Fibroblast of lung (primary cell): ENCODE measurements around the gene MS4A13. TPM values are rescaled to one million over a fixed set of nuclear protein-coding genes. Genes with fewer than 3 reads are reported as not detected.

Experiments used
- DNase-seq, 2 donors: peaks; one replicate each; pipeline versions ENCODE4 v3.0.0 to v3.0.0-alpha.2; 2010; ENCODE audit warnings: low read depth in 2 of 2
- H2AFZ ChIP-seq: 2 replicates; pipeline ENCODE4 v1.5.1; 2012; ENCODE audit warnings: low read length, control low read depth, inconsistent platforms
- H3K27ac ChIP-seq: 2 replicates; pipeline ENCODE4 v1.5.1; 2011; ENCODE audit warnings: low read length, control low read depth; ENCODE audit not compliant: insufficient read depth
- H3K27me3 ChIP-seq: 2 replicates; pipeline ENCODE4 v1.5.1; 2011; ENCODE audit warnings: mild to moderate bottlenecking, low read length; ENCODE audit not compliant: control insufficient read depth, insufficient read depth
- H3K36me3 ChIP-seq: 2 replicates; pipeline ENCODE4 v1.5.1; 2011; ENCODE audit warnings: low read length; ENCODE audit not compliant: control insufficient read depth, insufficient read depth
- H3K4me1 ChIP-seq: 2 replicates; pipeline ENCODE4 v1.5.1; 2011; ENCODE audit warnings: low read length; ENCODE audit not compliant: control insufficient read depth, insufficient read depth; ENCODE audit errors: extremely low read depth
- H3K4me2 ChIP-seq: 2 replicates; pipeline ENCODE4 v1.5.1; 2011; ENCODE audit warnings: low read length, control low read depth; ENCODE audit not compliant: insufficient read depth; ENCODE audit errors: extremely low read depth
- H3K4me3 ChIP-seq, 4 experiments: fragments of 200-600 bp in 1 of 4; sonication (generic) in 1 of 4; replicated peaks in 1 of 4; 2 replicates each; pipeline ENCODE4 v1.5.1; 2011 to 2016; ENCODE audit warnings: low read length in 4 of 4, low read depth in 3 of 4, mild to moderate bottlenecking in 3 of 4, control low read depth in 2 of 4, inconsistent platforms in 1 of 4, mixed read lengths in 1 of 4; ENCODE audit not compliant: insufficient read depth in 1 of 4; ENCODE audit errors: control extremely low read depth in 1 of 4
- H3K79me2 ChIP-seq: 2 replicates; pipeline ENCODE4 v1.5.1; 2012; ENCODE audit warnings: mild to moderate bottlenecking, low read length, inconsistent platforms; ENCODE audit not compliant: control insufficient read depth, insufficient read depth
- H3K9ac ChIP-seq: 2 replicates; pipeline ENCODE4 v1.5.1; 2011; ENCODE audit warnings: mild to moderate bottlenecking, low read length, control low read depth; ENCODE audit not compliant: insufficient read depth
- H3K9me3 ChIP-seq: 2 replicates; pipeline ENCODE4 v1.5.1; 2012; ENCODE audit warnings: low read depth, low read length; ENCODE audit not compliant: control insufficient read depth, insufficient read depth
- H4K20me1 ChIP-seq: 2 replicates; pipeline ENCODE4 v1.5.1; 2011; ENCODE audit warnings: low read length; ENCODE audit not compliant: control insufficient read depth, insufficient read depth; ENCODE audit errors: extremely low read depth
- CTCF ChIP-seq, 2 donors: IDR thresholded peaks in 1 of 2; conservative IDR thresholded peaks in 1 of 2; 1 replicate in 1 of 2; 2 replicates in 1 of 2; pipeline ENCODE4 v1.5.1; 2011 to 2012; ENCODE audit warnings: low read length in 2 of 2, control low read depth in 1 of 2, inconsistent platforms in 1 of 2, low read depth in 1 of 2, mild to moderate bottlenecking in 1 of 2
- EZH2 ChIP-seq: IDR thresholded peaks from 2 replicates; pipeline ENCODE4 v1.5.1; 2012; ENCODE audit warnings: low read length, control low read depth, mild to moderate bottlenecking; ENCODE audit errors: missing control alignments
- polyA plus RNA-seq, 2 donors: library from polyadenylated mRNA; depleted of rRNA in 1 of 2; stranded (reverse) in 1 of 2; unstranded in 1 of 2; fragments of >200 nt; gene quantifications; 2 replicates each; pipeline ENCODE4 v1.2.1, GENCODE V29; 2011 to 2012; ENCODE audit warnings: missing spikeins in 1 of 2
- total RNA-seq: library from RNA; depleted of rRNA; stranded (reverse); fragments of >200 nt; gene quantifications from 2 replicates; pipeline ENCODE4 v1.2.1, GENCODE V29; 2014

The MS4A13 gene
- total and polyA plus RNA-seq, 2 donors (not counting 1 experiment from before 2014, with no cell fraction given): not detected

GRCh38 chr11:60566776-60567175, 51.6 kb downstream of the MS4A13 start:
- DNase-seq: no peak
- Histone ChIP-seq H3K27ac (no peak overlapping the region), H3K4me2 (no peak overlapping the region), H3K4me3 (no peak overlapping the region), H3K79me2 (no peaks in the 10 kb centered on the region), H3K9me3 (no peaks in the 10 kb centered on the region), H2AFZ (no peak overlapping the region), H3K4me1 (no peaks in the 10 kb centered on the region), H3K9ac (no peak overlapping the region), H4K20me1 (no peaks in the 10 kb centered on the region), H3K27me3 (no peaks in the 10 kb centered on the region), H3K36me3 (no peaks in the 10 kb centered on the region)
- TF ChIP-seq CTCF (conservative IDR thresholded peaks at IDR 0.05 in 1 of 2, IDR thresholded peaks at IDR 0.05 in 1 of 2; ENCODE audit: low read depth in 1 of 2, low read length in 2 of 2): no peak
- no peak for TF ChIP-seq EZH2

- H3K27me3 ChIP-seq: no peaks in the 10 kb centered on the region
- H3K9me3 ChIP-seq: no peaks in the 10 kb centered on the region
- no peaks in the 10 kb centered on the region for H3K36me3 ChIP-seq
- H4K20me1 ChIP-seq: no peaks in the 10 kb centered on the region
- H3K79me2 ChIP-seq: no peaks in the 10 kb centered on the region
- H3K4me3 ChIP-seq: no peak overlapping the region
- no peak for DNase-seq
- TF ChIP-seq EZH2 (no peak), CTCF (conservative IDR thresholded peaks at IDR 0.05 in 1 of 2, IDR thresholded peaks at IDR 0.05 in 1 of 2; ENCODE audit: low read depth in 1 of 2, low read length in 2 of 2) (no peak)
- no peak overlapping the region for H3K27ac ChIP-seq
- H2AFZ ChIP-seq: no peak overlapping the region
- H3K9ac ChIP-seq: no peak overlapping the region
- no peaks in the 10 kb centered on the region for H3K4me1 ChIP-seq
- no peak overlapping the region for H3K4me2 ChIP-seq
These were observed 55.8 kb downstream of the MS4A13 start for GRCh38 chr11:60570970-60571369.

DNA sequence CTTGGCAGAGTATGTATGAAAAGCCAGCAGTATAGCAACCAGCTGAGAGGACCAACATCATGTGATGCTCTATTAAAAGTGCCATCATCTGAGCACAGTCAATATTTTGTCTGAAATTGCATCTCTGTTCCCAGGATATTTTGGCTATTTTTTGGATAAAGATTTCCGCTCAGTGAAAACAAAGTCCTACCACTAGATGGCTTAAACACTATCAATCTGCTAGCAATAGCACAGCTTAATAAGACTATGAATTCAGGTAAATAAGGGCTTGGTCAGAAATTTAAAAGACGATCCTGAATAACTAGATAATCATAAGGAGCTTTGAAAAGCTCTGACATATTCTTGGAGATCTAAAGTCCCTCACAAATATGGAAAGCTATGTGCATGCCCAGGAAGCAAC, 74.4 kb downstream of the MS4A13 start:
- no peaks in the 10 kb centered on the region for H3K4me1 ChIP-seq
- H2AFZ ChIP-seq: no peak overlapping the region
- H3K9ac ChIP-seq: no peak overlapping the region
- no peak overlapping the region for H3K27ac ChIP-seq
- H3K27me3 ChIP-seq: no peaks in the 10 kb centered on the region
- DNase-seq: no peak
- H3K36me3 ChIP-seq: no peaks in the 10 kb centered on the region
- H3K9me3 ChIP-seq: no peaks in the 10 kb centered on the region
- TF ChIP-seq CTCF (conservative IDR thresholded peaks at IDR 0.05 in 1 of 2, IDR thresholded peaks at IDR 0.05 in 1 of 2; ENCODE audit: low read depth in 1 of 2, low read length in 2 of 2) (no peak), EZH2 (no peak)
- H4K20me1 ChIP-seq: no peaks in the 10 kb centered on the region
- H3K79me2 ChIP-seq: no peaks in the 10 kb centered on the region
- no peak overlapping the region for H3K4me3 ChIP-seq
- H3K4me2 ChIP-seq: no peak overlapping the region

Other genes starting within 250 kb of the MS4A13 start
- not detected in 2 replicates for gene MS4A4A, start 234.7 kb upstream of the MS4A13 start, total RNA-seq
- not detected in 2 replicates for gene MS4A4A, start 234.7 kb upstream of the MS4A13 start, polyA plus RNA-seq
- not detected in 2 replicates for gene MS4A6E, start 188.1 kb upstream of the MS4A13 start, total RNA-seq
- gene MS4A6E, start 188.1 kb upstream of the MS4A13 start, polyA plus RNA-seq: not detected in 2 replicates
- gene MS4A7, start 136.9 kb upstream of the MS4A13 start, total RNA-seq: 0.26 TPM in 1 of 2 replicates, not detected in the other
- not detected in 2 replicates for gene MS4A7, start 136.9 kb upstream of the MS4A13 start, polyA plus RNA-seq
- not detected in 2 replicates for gene MS4A14, start 118.9 kb upstream of the MS4A13 start, total RNA-seq
- not detected in 2 replicates for gene MS4A14, start 118.9 kb upstream of the MS4A13 start, polyA plus RNA-seq
- not detected in 2 replicates for gene MS4A5, start 85.8 kb upstream of the MS4A13 start, total RNA-seq
- gene MS4A5, start 85.8 kb upstream of the MS4A13 start, polyA plus RNA-seq: not detected in 2 replicates
- gene MS4A1, start 59.5 kb upstream of the MS4A13 start, total RNA-seq: not detected in 2 replicates
- not detected in 2 replicates for gene MS4A1, start 59.5 kb upstream of the MS4A13 start, polyA plus RNA-seq
- not detected in 2 replicates for gene MS4A12, start 22.6 kb upstream of the MS4A13 start, total RNA-seq
- gene MS4A12, start 22.6 kb upstream of the MS4A13 start, polyA plus RNA-seq: not detected in 2 replicates
- gene MS4A8, start 184.2 kb downstream of the MS4A13 start, total RNA-seq: not detected in 2 replicates
- gene MS4A8, start 184.2 kb downstream of the MS4A13 start, polyA plus RNA-seq: not detected in 2 replicates
- gene MS4A18, start 209.3 kb downstream of the MS4A13 start, total RNA-seq: not detected in 2 replicates
- not detected in 2 replicates for gene MS4A18, start 209.3 kb downstream of the MS4A13 start, polyA plus RNA-seq
- gene MS4A15, start 241.5 kb downstream of the MS4A13 start, total RNA-seq: not detected in 2 replicates
- not detected in 2 replicates for gene MS4A15, start 241.5 kb downstream of the MS4A13 start, polyA plus RNA-seq